GM18951 (cell line): ENCODE data around the gene ACSS2.

Experiments used
- POLR2A ChIP-seq: IDR thresholded peaks from 4 replicates; pipeline ENCODE4 v1.6.1; 2011; ENCODE audit warnings: mild to moderate bottlenecking; ENCODE audit not compliant: insufficient read length, insufficient read depth; ENCODE audit errors: extremely low read depth
- in situ Hi-C: fragments of 300-500 bp; cut with MboI; formaldehyde crosslinking; loops from one replicate; pipeline ENCODE4 v1.12.0; 2022; ENCODE audit warnings: low sequenced_read_pairs, mixed read lengths, inconsistent platforms; ENCODE audit not compliant: unreplicated experiment

Gene ACSS2

GRCh38 chr20:34907616-34908469 is 31.4 kb downstream of the ACSS2 start:
- no peak for TF ChIP-seq POLR2A
- in situ Hi-C loops, result no loop called here

DNA sequence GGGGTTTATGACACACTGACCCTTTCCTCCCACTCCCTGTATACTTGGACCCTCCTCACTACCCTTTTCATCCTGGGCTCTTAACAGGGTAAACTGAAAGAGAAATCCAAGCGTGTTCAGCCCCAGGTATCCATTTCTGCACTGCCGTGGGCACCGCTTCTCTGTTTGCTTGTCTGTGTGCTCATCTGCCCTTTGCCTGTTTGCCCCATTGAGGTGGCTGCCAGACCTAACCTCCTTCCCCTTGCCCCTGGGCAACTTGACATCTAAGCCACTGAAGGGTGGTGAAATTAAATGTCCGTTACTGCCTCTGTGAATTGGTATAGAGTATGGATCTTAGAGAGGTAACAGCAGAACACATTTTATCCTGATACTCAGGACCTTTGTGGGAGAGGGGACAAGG is 38.7 kb downstream of the ACSS2 start:
- TF ChIP-seq POLR2A, result no peak
- in situ Hi-C loops, result no loop called here

DNA sequence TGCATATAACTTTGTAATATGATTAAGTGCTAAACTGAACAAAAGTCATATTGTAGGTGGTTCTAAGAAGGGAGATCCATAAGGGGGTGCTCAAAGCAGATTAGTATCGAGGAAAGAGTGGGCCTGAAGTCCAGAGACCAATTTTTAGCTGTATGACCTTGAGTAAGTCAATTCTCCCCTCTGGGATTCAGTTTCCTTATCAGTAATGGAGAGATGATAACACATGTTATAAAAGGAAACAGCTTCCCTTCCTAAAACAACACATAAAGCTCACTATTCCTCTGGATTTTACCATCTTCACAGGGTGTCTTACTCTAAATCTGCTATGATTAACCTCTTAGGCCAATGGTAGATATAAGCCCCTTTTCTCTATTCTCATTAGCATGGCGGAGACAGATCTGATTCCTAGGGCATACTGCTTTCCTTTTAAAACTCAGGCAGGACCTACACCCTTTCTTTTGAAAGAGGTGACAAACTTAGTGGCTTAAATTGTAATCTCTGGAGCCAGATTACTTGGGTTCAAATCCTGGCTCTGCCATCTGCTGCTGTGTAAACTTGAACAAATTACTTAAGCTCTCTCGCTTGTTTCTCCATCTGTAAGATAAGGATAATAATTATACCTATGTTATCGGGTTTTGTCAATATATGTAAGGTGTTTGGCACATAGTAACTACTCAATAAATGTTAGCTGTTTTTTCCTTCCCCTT is 39.5 kb downstream of the ACSS2 start:
- no peak for TF ChIP-seq POLR2A
- in situ Hi-C loops, result no loop called here

- no peak for TF ChIP-seq POLR2A
- in situ Hi-C loops, result no loop called here
Observed at GRCh38 chr20:34916774-34917354, 40.5 kb downstream of the ACSS2 start.

- no peak for TF ChIP-seq POLR2A
Observed at GRCh38 chr20:34920055-34920454, 43.6 kb downstream of the ACSS2 start.

GRCh38 chr20:34921436-34921835 is 45.0 kb downstream of the ACSS2 start:
- in situ Hi-C loops, result no loop called here
- TF ChIP-seq POLR2A, result no peak

More at GRCh38 chr20:34920055-34920454, 43.6 kb downstream of the ACSS2 start:
- in situ Hi-C loops, result no loop called here

DNA sequence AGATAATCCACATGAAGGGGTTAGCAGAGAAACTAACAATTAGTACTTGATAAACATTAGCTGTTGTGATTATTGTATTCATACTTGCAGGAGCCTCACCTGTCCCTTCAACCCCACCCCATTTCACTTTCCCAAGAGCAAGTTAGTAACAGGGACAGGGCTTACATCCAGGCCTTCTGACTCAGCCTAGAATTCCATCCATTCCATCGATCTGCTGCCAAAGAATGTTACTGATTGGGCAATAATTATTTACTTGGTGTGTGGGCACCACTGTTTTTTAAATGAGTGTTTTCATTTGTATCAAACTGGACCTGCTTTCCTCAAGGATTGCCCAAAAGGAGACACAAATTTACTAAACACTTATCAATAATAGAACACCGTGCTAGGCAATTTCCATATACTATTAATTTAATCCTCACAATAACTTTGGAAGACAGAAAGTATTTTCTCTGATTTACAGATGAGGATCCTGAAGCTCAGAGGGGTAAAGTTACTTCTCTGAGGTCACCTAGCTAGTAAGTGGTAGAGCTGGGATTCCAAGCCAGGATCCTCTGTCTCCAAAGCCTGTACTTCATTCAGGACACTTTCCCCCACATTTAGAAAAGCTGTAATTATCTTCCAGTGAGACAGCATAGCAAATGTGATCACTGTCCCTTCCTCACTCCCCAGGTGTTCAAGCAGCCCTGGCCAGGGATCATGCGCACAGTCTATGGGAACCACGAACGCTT is 46.4 kb downstream of the ACSS2 start:
- in situ Hi-C loops, result no loop called here
- TF ChIP-seq POLR2A, result no peak

DNA sequence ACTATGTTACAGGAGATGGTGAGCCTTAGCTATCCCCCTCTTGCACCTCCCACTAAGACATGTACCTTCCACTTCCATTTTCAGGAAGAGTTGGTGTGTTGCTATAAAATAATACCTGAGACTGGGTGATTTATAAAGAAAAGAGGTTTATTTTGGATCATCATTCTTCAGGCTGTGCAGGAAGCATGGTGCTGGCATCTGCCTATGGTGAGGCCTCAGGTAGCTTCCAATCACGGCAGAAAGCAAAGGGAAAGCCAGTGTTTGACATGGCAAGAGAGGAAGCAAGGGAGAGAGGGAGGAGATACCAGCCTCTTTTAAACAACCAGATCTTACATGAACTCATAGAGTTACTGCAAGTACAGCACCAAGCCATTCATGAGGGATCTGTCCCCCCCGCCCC is 47.0 kb downstream of the ACSS2 start:
- in situ Hi-C loops, result no loop called here

DNA sequence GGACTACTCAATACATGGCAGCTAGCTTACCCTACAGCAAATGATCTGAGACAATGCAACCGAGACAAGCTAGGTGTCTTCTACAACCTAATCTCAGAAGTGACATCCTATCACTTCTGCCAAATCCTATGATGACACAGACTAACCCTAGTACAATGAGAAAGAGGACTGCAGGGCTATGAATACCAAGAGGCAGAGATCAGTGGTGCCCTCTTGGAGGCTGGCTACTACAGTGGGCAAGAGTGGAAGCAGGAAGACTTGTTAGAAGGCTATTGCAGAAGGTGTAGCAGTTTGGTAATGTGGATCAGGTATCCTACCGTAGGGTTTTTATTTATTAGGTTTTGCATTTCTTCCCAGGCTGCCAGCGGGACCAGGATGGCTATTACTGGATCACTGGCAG is 48.9 kb downstream of the ACSS2 start:
- in situ Hi-C loops, result no loop called here
- no peak for TF ChIP-seq POLR2A

More for the DNA sequence above, 47.0 kb downstream of the ACSS2 start:
- TF ChIP-seq POLR2A, result no peak

GRCh38 chr20:34925981-34926380 is 49.6 kb downstream of the ACSS2 start:
- TF ChIP-seq POLR2A, result no peak
- in situ Hi-C loops, result no loop called here

GRCh38 chr20:34926581-34926980 is 50.2 kb downstream of the ACSS2 start:
- TF ChIP-seq POLR2A, result no peak
- in situ Hi-C loops, result no loop called here

- in situ Hi-C loops, result no loop called here
- TF ChIP-seq POLR2A, result no peak
Observed at GRCh38 chr20:34927736-34928135, 51.3 kb downstream of the ACSS2 start.

GRCh38 chr20:34928411-34928810 is 52.0 kb downstream of the ACSS2 start:
- TF ChIP-seq POLR2A, result no peak
- in situ Hi-C loops, result no loop called here
